Tibial nerve (tissue), 3 donors: ENCODE data around the gene PPOX.

ENCODE experiments used
- POLR2A ChIP-seq, 2 donors: fragments of 450-650 bp; IDR thresholded peaks; one replicate each; pipeline ENCODE4 v1.6.1; 2017; ENCODE audit warnings: antibody characterized with exemption in 2 of 2, mild to moderate bottlenecking in 2 of 2, moderate library complexity in 2 of 2
- TF ChIP-seq, protein P1 (sequence below), 5 experiments: fragments of 200-600 bp in 3 of 5; fragments of 450-650 bp in 2 of 5; sonication (generic) in 3 of 5; IDR thresholded peaks; one replicate each; pipeline ENCODE4 v1.5.1; 2016 to 2019; ENCODE audit warnings: antibody characterized with exemption in 5 of 5, mild to moderate bottlenecking in 3 of 5, moderate library complexity in 2 of 5

DNA sequence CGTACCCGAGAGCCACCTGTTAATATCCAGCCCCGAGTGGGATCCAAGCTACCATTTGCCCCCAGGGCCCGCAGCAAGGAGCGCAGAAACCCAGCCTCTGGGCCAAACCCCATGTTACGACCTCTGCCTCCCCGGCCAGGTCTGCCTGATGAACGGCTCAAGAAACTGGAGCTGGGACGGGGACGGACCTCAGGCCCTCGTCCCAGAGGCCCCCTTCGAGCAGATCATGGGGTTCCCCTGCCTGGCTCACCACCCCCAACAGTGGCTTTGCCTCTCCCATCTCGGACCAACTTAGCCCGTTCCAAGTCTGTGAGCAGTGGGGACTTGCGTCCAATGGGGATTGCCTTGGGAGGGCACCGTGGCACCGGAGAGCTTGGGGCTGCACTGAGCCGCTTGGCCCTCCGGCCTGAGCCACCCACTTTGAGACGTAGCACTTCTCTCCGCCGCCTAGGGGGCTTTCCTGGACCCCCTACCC is 5.5 kb upstream of the PPOX start:
- TF ChIP-seq, protein P1, sequence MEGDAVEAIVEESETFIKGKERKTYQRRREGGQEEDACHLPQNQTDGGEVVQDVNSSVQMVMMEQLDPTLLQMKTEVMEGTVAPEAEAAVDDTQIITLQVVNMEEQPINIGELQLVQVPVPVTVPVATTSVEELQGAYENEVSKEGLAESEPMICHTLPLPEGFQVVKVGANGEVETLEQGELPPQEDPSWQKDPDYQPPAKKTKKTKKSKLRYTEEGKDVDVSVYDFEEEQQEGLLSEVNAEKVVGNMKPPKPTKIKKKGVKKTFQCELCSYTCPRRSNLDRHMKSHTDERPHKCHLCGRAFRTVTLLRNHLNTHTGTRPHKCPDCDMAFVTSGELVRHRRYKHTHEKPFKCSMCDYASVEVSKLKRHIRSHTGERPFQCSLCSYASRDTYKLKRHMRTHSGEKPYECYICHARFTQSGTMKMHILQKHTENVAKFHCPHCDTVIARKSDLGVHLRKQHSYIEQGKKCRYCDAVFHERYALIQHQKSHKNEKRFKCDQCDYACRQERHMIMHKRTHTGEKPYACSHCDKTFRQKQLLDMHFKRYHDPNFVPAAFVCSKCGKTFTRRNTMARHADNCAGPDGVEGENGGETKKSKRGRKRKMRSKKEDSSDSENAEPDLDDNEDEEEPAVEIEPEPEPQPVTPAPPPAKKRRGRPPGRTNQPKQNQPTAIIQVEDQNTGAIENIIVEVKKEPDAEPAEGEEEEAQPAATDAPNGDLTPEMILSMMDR (IDR thresholded peaks at IDR 0.05): no peak
- TF ChIP-seq POLR2A (IDR thresholded peaks at IDR 0.05): no peak
